Common myeloid progenitor, CD34-positive (primary cell): Measurements from ENCODE around the gene VPS11.

ENCODE experiments used
- CTCF ChIA-PET: fragments of 350-600 bp; sonication (Branson Sonifier 250); formaldehyde crosslinking; loops from one replicate; lab custom pipeline; 2021; ENCODE audit warnings: antibody characterized with exemption; lab: Charles Lee
- POLR2A ChIA-PET: fragments of 350-600 bp; sonication (Branson Sonifier 250); formaldehyde crosslinking; loops from one replicate; lab custom pipeline; 2021; ENCODE audit warnings: antibody characterized with exemption; lab: Charles Lee
- DNase-seq, 3 donors: peaks; one replicate each; pipeline versions ENCODE4 v3.0.0 to v3.0.0-alpha.2; 2013
- H3K27ac ChIP-seq, 2 experiments: 1 replicate in 1 of 2; 2 replicates in 1 of 2; pipeline ENCODE4 v1.7.0; 2013; ENCODE audit warnings: inconsistent platforms in 2 of 2, low read length in 2 of 2, mild to moderate bottlenecking in 2 of 2, low read depth in 1 of 2, moderate library complexity in 1 of 2; ENCODE audit not compliant: severe bottlenecking in 2 of 2, insufficient read depth in 1 of 2, poor library complexity in 1 of 2
- H3K27me3 ChIP-seq, 5 experiments: replicated peaks in 2 of 5; 1 replicate in 3 of 5; 2 replicates in 2 of 5; pipeline versions ENCODE4 v1.6.1 to v1.7.0; 2013; ENCODE audit warnings: low read length in 4 of 5, mild to moderate bottlenecking in 2 of 5, moderate library complexity in 2 of 5, inconsistent platforms in 1 of 5; ENCODE audit not compliant: insufficient read depth in 5 of 5, control insufficient read depth in 4 of 5
- H3K36me3 ChIP-seq, 4 experiments: 1 replicate in 2 of 4; 2 replicates in 2 of 4; pipeline versions ENCODE4 v1.6.1 to v1.7.0; 2013; ENCODE audit warnings: low read length in 3 of 4, control low read depth in 1 of 4, mild to moderate bottlenecking in 1 of 4; ENCODE audit not compliant: control insufficient read depth in 4 of 4, insufficient read depth in 4 of 4
- H3K4me1 ChIP-seq, 4 experiments: 1 replicate in 3 of 4; 2 replicates in 1 of 4; pipeline versions ENCODE4 v1.6.1 to v1.7.1; 2013; ENCODE audit warnings: low read length in 3 of 4, mild to moderate bottlenecking in 3 of 4, control low read depth in 1 of 4, inconsistent platforms in 1 of 4, moderate library complexity in 1 of 4; ENCODE audit not compliant: control insufficient read depth in 4 of 4, insufficient read depth in 4 of 4; ENCODE audit errors: control extremely low read depth in 1 of 4
- H3K4me3 ChIP-seq, 7 experiments: 1 replicate in 4 of 7; 2 replicates in 3 of 7; pipeline versions ENCODE4 v1.5.1 to v1.7.0; 2013; ENCODE audit warnings: mild to moderate bottlenecking in 7 of 7, low read length in 6 of 7, moderate library complexity in 6 of 7, inconsistent platforms in 2 of 7, low read depth in 2 of 7, control low read depth in 1 of 7; ENCODE audit not compliant: insufficient read depth in 4 of 7, control insufficient read depth in 1 of 7; ENCODE audit errors: extremely low read depth in 1 of 7
- H3K9me3 ChIP-seq, 5 experiments: 1 replicate in 4 of 5; 2 replicates in 1 of 5; pipeline versions ENCODE4 v1.6.1 to v1.7.1; 2013; ENCODE audit warnings: low read length in 4 of 5, mild to moderate bottlenecking in 2 of 5, inconsistent platforms in 1 of 5, low read depth in 1 of 5, moderate library complexity in 1 of 5; ENCODE audit not compliant: control insufficient read depth in 4 of 5, insufficient read depth in 2 of 5; ENCODE audit errors: control extremely low read depth in 1 of 5
- WGBS: methylation state at CpG from one replicate; pipeline ENCODE4 v1.1.5; 2013; ENCODE audit not compliant: insufficient coverage; 5-methylcytosine and 5-hydroxymethylcytosine counted together

VPS11 gene

GRCh38 chr11:119091966-119092879, 24.6 kb downstream of the VPS11 start:
- H3K27ac ChIP-seq, result peak overlapping the region in 1 of 2 experiments; percentile 88
- ChIA-PET CTCF (interaction anchor here (1.0 to 2.8 kb wide), 5 partner anchors 10 to 28 kb away, joined by 3 to 8 read pairs (median 4); partner anchors contain the start of genes DPAGT1 and VPS11), POLR2A (interaction anchor here (0.6 kb wide), 1 partner anchor 14 kb away, joined by 4 read pairs; no protein-coding TSS in a partner anchor)
- no peaks in the 10 kb centered on the region for H3K9me3 ChIP-seq
- DNase-seq, result no peak
- 96% methylated on average over 12 of the region's 13 CpGs for whole genome bisulfite sequencing
- peak overlapping the region in 2 of 7 experiments; percentile 79 to 90 for H3K4me3 ChIP-seq
- no peaks in the 10 kb centered on the region for H3K27me3 ChIP-seq
- peaks cover 15 to 59% (median 45%) of the 10 kb centered on the region in 4 experiments for H3K4me1 ChIP-seq
- peaks cover 5 to 50% (median 14%) of the 10 kb centered on the region in 4 experiments for H3K36me3 ChIP-seq

GRCh38 chr11:119092880-119093842, 25.5 kb downstream of the VPS11 start:
- CTCF ChIA-PET, result interaction anchor here (0.7 to 2.8 kb wide), 6 partner anchors 9 to 217 kb away, joined by 3 to 25 read pairs (median 6); partner anchors contain the start of genes HMBS and VPS11
- POLR2A ChIA-PET, result interaction anchor here (0.6 to 2.6 kb wide), 4 partner anchors 8 to 54 kb away, joined by 3 to 19 read pairs (median 4); partner anchors contain the start of gene HMBS
- no peaks in the 10 kb centered on the region for H3K27me3 ChIP-seq
- H3K27ac ChIP-seq, result peak overlapping the region; percentile 48 to 88
- no peaks in the 10 kb centered on the region for H3K9me3 ChIP-seq
- 93% methylated on average over 6 of the region's 12 CpGs for WGBS
- peaks cover 9 to 60% (median 20%) of the 10 kb centered on the region in 4 experiments for H3K36me3 ChIP-seq
- peak overlapping the region in 6 of 7 experiments; percentile 15 to 90 (median 81) for H3K4me3 ChIP-seq
- H3K4me1 ChIP-seq, result peaks cover 11 to 49% (median 36%) of the 10 kb centered on the region in 4 experiments
- DNase-seq, result no peak

GRCh38 chr11:119093942-119094815, 26.6 kb downstream of the VPS11 start:
- Histone ChIP-seq H3K36me3 (peaks cover 8 to 61% (median 25%) of the 10 kb centered on the region in 4 experiments), H3K4me3 (peak overlapping the region; percentile 15 to 90 (median 79)), H3K27me3 (no peaks in the 10 kb centered on the region), H3K27ac (peak overlapping the region; percentile 48 to 88), H3K4me1 (peaks cover 11 to 47% (median 33%) of the 10 kb centered on the region in 4 experiments), H3K9me3 (no peaks in the 10 kb centered on the region)
- DNase-seq, result peak; percentile 40 to 68 (median 54)
- ChIA-PET POLR2A (interaction anchor here (0.6 to 2.6 kb wide), 11 partner anchors 9 to 76 kb away, joined by 3 to 19 read pairs (median 4); partner anchors contain the start of genes HMBS, HYOU1, RPS25 and VPS11), CTCF (interaction anchor here (0.7 to 2.8 kb wide), 18 partner anchors 10 to 216 kb away, joined by 3 to 25 read pairs (median 4); partner anchors contain the start of genes C2CD2L, HINFP, HMBS and HYOU1)
- 0% methylated on average over 69 of the region's 81 CpGs for WGBS

GRCh38 chr11:119094816-119095065, 27.1 kb downstream of the VPS11 start:
- DNase-seq, result peak in 2 of 3 donors; percentile 76
- Histone ChIP-seq H3K9me3 (no peaks in the 10 kb centered on the region), H3K27ac (peak overlapping the region; percentile 48 to 88), H3K36me3 (peaks cover 8 to 57% (median 25%) of the 10 kb centered on the region in 4 experiments), H3K4me3 (peak overlapping the region; percentile 15 to 90 (median 79)), H3K27me3 (no peaks in the 10 kb centered on the region), H3K4me1 (peaks cover 11 to 48% (median 35%) of the 10 kb centered on the region in 4 experiments)
- POLR2A ChIA-PET, result interaction anchor here (0.6 to 2.6 kb wide), 10 partner anchors 10 to 77 kb away, joined by 3 to 19 read pairs (median 4); partner anchors contain the start of genes C2CD2L, HMBS, HYOU1 and RPS25
- CTCF ChIA-PET, result interaction anchor here (0.8 to 2.8 kb wide), 19 partner anchors 11 to 187 kb away, joined by 3 to 25 read pairs (median 4); partner anchors contain the start of genes C2CD2L, HINFP, HMBS and HYOU1
- WGBS, result 0% methylated on average over 19 of the region's 19 CpGs

- under 1% methylated on average over 65 of the region's 79 CpGs for WGBS
- ChIA-PET CTCF (interaction anchor here (0.8 to 2.8 kb wide), 20 partner anchors 10 to 101 kb away, joined by 3 to 25 read pairs (median 4); partner anchors contain the start of genes C2CD2L, HINFP, HMBS and HYOU1), POLR2A (interaction anchor here (0.6 to 2.6 kb wide), 10 partner anchors 10 to 77 kb away, joined by 3 to 19 read pairs (median 4); partner anchors contain the start of genes C2CD2L, HMBS, HYOU1 and RPS25)
- Histone ChIP-seq H3K4me1 (peaks cover 11 to 48% (median 38%) of the 10 kb centered on the region in 4 experiments), H3K4me3 (peak overlapping the region; percentile 15 to 90 (median 79)), H3K27me3 (no peaks in the 10 kb centered on the region), H3K9me3 (no peaks in the 10 kb centered on the region), H3K27ac (peak overlapping the region; percentile 48 to 88), H3K36me3 (peaks cover 8 to 52% (median 25%) of the 10 kb centered on the region in 4 experiments)
- DNase-seq, result peak; percentile 100
Measured at GRCh38 chr11:119095066-119095880, 27.7 kb downstream of the VPS11 start.
